Activated CD4-positive, alpha-beta T cell treated with anti-CD3 and anti-CD28 coated beads, Interleukin-2, amount 10 ng/mL, durations not matched to agents 24 days and 14 days (primary cell): ENCODE measurements around the gene HERC2. TPM values are rescaled to one million over a fixed set of nuclear protein-coding genes. Genes with fewer than 3 reads are reported as not detected.
"Not testable (repeated sequence)": the region's sequence is repeated elsewhere in the genome, so short reads cannot be mapped to it uniquely, and the experiment has no call there.

Source experiments
- DNase-seq: peaks from one replicate; pipeline ENCODE4 v3.0.0; 2022
- H3K27ac Mint-ChIP-seq: one replicate; pipeline ENCODE4 v1.8.0; 2022; ENCODE audit warnings: mild to moderate bottlenecking, mixed read lengths
- H3K27me3 Mint-ChIP-seq: one replicate; pipeline ENCODE4 v1.8.0; 2022; ENCODE audit warnings: mixed read lengths
- H3K36me3 Mint-ChIP-seq: one replicate; pipeline ENCODE4 v1.8.0; 2022; ENCODE audit warnings: low read depth, mild to moderate bottlenecking, mixed read lengths
- H3K4me1 Mint-ChIP-seq: one replicate; pipeline ENCODE4 v1.8.0; 2021; ENCODE audit warnings: mixed read lengths
- H3K4me3 Mint-ChIP-seq: one replicate; pipeline ENCODE4 v1.8.0; 2022; ENCODE audit warnings: mild to moderate bottlenecking, moderate library complexity, mixed read lengths
- H3K9me3 Mint-ChIP-seq: one replicate; pipeline ENCODE4 v1.8.0; 2021; ENCODE audit warnings: mixed read lengths
- intact Hi-C: fragments of 100-400 bp; cut with micrococcal nuclease; formaldehyde crosslinking; loops from one replicate; pipeline ENCODE4 v1.15.1; 2023
- total RNA-seq: library from RNA; stranded (reverse); gene quantifications from 2 replicates; pipeline ENCODE4 v1.2.3, GENCODE V29; 2022

Gene HERC2
- total RNA-seq, 1 donor from 2014 or later = 43.8 TPM

DNA sequence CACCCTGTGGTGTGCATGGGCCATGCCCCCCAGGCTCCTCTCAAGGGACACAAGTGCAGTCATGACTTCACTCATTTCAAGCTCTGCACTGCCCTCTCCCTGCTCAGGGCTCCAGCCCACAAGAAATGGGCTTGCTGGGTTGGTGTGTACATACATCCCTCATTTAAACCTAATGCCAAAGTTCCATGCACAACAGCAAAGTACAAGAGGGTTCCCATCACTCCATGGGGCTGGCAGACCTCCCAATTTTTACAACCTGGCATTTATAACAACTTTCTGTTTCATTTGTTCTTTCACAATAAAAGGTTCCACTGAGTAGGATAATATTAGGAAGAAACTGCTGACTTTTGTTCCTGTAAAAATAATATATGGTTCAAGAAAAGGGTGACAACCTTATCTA is 54.3 kb downstream of the HERC2 start:
- Mint-ChIP-seq H3K9me3 (no peaks in the 10 kb centered on the region), H3K4me3 (no peak overlapping the region), H3K27me3 (no peaks in the 10 kb centered on the region), H3K4me1 (no peaks in the 10 kb centered on the region), H3K36me3 (peaks cover 49% of the 10 kb centered on the region), H3K27ac (no peak overlapping the region)
- no peak for DNase-seq
- intact Hi-C loops = no loop called here

DNA sequence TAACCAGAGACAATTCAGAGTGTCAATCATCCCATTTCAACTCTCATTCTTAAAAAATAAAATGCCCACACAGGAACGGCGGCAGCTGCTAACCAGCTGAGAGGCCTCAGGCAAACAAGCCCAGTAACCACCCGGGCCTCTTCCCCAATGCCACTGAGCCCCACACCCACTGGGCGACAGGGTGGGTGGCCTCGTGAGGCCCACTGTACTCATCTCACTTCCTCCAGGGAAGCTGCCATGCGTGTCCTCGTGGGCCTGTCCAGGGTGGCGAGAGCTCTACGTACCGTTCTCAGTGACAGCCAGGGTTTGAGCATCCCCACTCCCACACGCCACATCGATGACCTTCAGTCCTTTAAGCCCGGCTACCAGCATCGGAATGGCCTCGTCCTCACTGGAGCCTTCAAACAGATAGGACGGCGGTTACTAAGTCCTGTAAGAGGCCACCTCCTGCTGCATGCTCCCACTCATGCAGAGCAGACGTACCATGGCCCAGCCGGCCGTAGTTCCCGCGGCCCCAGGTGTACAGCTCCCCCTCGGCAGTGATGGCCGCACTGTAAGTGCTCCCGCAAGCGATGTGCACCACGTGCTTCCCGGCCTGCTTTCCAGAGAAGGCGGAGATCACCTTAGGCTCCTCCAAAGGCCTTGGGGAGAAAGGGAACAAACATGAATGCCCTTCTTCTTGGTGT is 56.5 kb downstream of the HERC2 start:
- Mint-ChIP-seq H3K27ac (no peak overlapping the region), H3K4me1 (peaks cover 4% of the 10 kb centered on the region), H3K36me3 (peaks cover 45% of the 10 kb centered on the region), H3K9me3 (no peaks in the 10 kb centered on the region), H3K27me3 (no peaks in the 10 kb centered on the region), H3K4me3 (no peak overlapping the region)
- intact Hi-C loops = no loop called here
- no peak for DNase-seq

DNA sequence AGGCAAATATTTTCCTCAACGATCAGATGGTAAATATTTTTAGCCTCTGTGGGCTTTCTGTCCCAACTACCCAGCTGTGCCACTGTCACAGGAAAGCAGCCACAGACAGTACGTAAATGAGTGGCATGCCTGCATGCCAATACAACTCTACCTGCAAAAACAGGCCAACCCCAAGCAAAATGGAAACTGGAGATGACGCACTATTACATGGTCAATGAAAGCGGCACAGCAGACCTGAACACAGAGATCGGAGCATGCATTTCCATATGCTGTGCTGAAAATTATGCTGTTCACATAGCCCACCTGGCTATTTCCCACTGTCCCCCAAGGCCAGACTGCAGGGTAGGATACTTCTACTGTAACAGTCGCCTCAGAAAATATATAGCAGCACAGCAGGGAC is 57.8 kb downstream of the HERC2 start:
- no peak overlapping the region for H3K4me3 Mint-ChIP-seq
- intact Hi-C loops = no loop called here
- H3K27ac Mint-ChIP-seq = no peak overlapping the region
- no peak for DNase-seq
- H3K27me3 Mint-ChIP-seq = no peaks in the 10 kb centered on the region
- no peaks in the 10 kb centered on the region for H3K9me3 Mint-ChIP-seq
- H3K4me1 Mint-ChIP-seq = peaks cover 7% of the 10 kb centered on the region
- H3K36me3 Mint-ChIP-seq = peaks cover 44% of the 10 kb centered on the region

DNA sequence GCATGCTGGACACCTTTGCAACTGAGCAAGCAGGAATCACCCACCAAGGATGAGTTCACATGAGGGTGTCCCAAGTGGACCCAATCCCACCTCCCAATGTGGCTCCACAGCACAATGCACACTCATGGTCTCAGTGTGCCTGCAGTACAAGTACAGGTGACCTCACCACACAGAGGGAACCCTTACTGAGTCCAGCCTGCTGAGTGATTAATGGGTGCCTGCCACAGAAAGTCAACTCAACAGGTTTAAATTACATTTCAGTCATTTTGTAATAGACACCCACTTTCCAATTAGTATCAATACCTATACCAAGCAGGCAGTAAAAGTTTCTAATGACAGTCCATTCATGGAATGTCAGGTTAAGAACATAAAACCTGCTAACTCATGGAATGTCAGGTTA is 59.5 kb downstream of the HERC2 start:
- Mint-ChIP-seq H3K4me3 (no peak overlapping the region), H3K36me3 (peaks cover 28% of the 10 kb centered on the region), H3K4me1 (peaks cover 7% of the 10 kb centered on the region), H3K27me3 (no peaks in the 10 kb centered on the region), H3K27ac (no peak overlapping the region), H3K9me3 (no peaks in the 10 kb centered on the region)
- intact Hi-C loops = no loop called here
- no peak for DNase-seq

DNA sequence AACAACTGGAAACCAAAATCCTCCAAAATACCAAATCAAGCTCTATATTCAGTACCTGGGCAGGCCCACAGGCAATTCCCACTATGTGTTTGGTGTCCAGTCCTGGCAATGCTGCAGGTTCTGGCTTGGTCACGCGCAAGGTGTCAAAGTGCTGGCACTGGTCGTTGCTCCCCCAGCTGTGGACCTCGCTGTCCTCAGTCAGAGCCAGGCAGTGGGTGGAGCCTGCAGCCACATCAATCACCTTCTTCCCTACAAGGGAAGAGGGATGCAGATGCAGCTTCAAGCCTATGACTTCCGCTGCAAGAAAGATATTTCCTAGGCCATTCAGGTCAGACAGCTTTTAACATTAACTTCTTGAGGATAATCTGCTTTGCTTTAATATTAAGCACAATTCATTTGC is 61.3 kb downstream of the HERC2 start:
- H3K4me3 Mint-ChIP-seq = no peak overlapping the region
- no peaks in the 10 kb centered on the region for H3K27me3 Mint-ChIP-seq
- no peak overlapping the region for H3K27ac Mint-ChIP-seq
- H3K36me3 Mint-ChIP-seq = peaks cover 21% of the 10 kb centered on the region
- H3K9me3 Mint-ChIP-seq = no peaks in the 10 kb centered on the region
- peaks cover 7% of the 10 kb centered on the region for H3K4me1 Mint-ChIP-seq
- intact Hi-C loops = no loop called here
- DNase-seq = no peak

DNA sequence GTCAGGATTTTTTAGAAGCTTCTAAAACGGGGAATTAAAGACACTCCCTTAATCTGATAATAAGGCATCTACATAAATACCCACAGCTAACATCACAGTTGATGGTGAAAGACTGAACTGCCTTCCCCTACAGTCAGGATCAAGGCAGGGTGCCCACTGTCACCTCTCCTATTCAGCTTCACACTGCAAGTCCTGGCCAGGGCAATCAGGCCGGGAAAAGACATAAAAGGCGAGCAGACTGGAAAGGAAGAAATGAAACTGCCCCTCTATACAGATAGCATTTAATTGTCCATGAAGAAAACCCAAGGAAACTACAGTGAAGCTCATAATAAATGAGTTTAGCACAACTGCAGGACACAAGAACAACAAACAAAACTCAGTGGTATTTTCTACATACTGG is 61.7 kb downstream of the HERC2 start:
- Mint-ChIP-seq H3K9me3 (no peaks in the 10 kb centered on the region), H3K4me3 (no peak overlapping the region), H3K4me1 (peaks cover 7% of the 10 kb centered on the region), H3K27me3 (no peaks in the 10 kb centered on the region), H3K36me3 (peaks cover 20% of the 10 kb centered on the region), H3K27ac (no peak overlapping the region)
- no peak for DNase-seq
- intact Hi-C loops = no loop called here

DNA sequence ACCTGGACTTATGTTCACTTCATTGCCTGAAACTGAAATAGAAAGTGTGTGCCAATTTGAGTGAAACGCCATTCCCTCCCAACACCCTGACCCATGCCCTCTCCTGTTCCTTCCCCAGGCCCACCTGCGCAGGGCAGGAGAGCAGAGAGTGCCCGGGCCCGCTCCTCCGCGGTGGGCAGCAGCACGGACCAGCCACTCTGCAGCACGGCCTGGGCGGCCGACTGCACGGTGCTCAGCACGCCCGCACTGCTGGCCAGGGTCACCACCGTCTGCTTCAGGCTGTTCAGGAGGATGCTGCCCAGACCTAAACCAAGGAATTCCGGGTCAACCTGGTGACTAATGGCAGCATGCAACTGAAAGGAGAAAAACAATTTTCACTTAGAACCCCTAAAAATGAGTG is 66.0 kb downstream of the HERC2 start:
- Mint-ChIP-seq H3K9me3 (no peaks in the 10 kb centered on the region), H3K4me3 (no peak overlapping the region), H3K36me3 (peaks cover 28% of the 10 kb centered on the region), H3K27ac (no peak overlapping the region), H3K4me1 (peaks cover 5% of the 10 kb centered on the region), H3K27me3 (no peaks in the 10 kb centered on the region)
- intact Hi-C loops = no loop called here
- DNase-seq = no peak

DNA sequence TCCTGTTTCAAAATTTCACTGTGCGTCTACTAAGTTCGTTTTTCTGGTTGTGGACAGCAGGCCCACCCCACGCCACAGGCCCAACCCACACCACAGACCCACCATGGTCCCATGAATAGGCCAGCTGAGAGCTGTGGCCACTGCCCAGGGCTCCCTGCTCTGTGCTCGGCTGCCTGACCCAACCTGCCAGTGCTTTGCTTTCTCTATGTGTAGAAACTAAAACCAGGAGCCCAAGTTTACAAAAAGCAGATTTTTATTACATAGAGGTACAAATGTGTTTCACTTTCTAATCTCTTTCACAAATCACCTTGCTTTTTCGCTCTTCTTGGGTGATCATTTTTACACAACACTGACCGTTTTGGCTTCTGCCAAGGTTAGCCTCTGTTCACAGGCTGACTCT is 69.1 kb downstream of the HERC2 start:
- Mint-ChIP-seq H3K4me1 (no peaks in the 10 kb centered on the region), H3K27me3 (no peaks in the 10 kb centered on the region), H3K36me3 (peaks cover 38% of the 10 kb centered on the region), H3K27ac (no peak overlapping the region), H3K9me3 (no peaks in the 10 kb centered on the region), H3K4me3 (no peak overlapping the region)
- DNase-seq = no peak
- intact Hi-C loops = no loop called here

DNA sequence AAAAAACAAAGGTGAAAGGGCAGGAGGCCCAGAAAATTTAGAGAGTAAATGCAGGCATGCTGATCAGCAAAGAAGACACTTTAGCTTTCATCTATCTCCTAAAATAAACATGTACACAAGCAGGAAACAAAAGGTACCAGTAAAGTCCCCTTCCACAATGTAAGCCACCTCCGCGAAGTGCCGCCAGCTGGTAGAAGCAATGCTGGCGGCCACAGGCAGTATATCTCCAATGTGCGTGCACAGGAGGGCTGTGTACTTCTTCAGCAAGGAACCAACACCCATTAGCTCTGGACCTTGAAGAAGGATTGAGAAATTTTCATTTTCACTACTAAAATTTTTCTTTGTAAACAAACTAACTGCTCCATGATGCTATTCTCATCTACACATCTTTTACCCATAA is 75.4 kb downstream of the HERC2 start:
- DNase-seq = no peak
- Mint-ChIP-seq H3K27ac (no peak overlapping the region), H3K4me3 (no peak overlapping the region), H3K36me3 (peaks cover 50% of the 10 kb centered on the region), H3K4me1 (no peaks in the 10 kb centered on the region), H3K27me3 (no peaks in the 10 kb centered on the region), H3K9me3 (peaks cover 4% of the 10 kb centered on the region)
- intact Hi-C loops = no loop called here

DNA sequence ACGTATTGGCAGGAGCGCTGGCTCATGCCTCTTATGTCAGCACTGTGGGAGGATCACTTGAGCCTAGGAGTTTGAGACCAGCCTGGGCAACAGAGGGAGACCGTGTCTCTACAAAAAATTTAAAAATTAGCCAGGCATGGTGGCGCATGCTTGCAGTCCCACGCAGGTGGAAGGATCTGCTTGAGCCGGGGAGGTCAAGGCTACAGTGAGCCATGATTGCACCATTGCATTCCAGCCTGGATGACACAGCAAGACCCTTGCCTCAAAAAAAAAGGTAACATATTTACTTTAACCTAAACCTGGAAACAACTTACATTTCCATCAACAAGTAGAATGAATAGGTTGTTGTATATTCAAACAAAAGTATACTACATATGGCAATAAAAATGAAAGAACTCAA is 78.1 kb downstream of the HERC2 start:
- Mint-ChIP-seq H3K9me3 (peaks cover 4% of the 10 kb centered on the region), H3K4me1 (no peaks in the 10 kb centered on the region), H3K27ac (no peak overlapping the region), H3K4me3 (no peak overlapping the region), H3K27me3 (no peaks in the 10 kb centered on the region), H3K36me3 (peaks cover 49% of the 10 kb centered on the region)
- intact Hi-C loops = no loop called here
- DNase-seq = no peak

DNA sequence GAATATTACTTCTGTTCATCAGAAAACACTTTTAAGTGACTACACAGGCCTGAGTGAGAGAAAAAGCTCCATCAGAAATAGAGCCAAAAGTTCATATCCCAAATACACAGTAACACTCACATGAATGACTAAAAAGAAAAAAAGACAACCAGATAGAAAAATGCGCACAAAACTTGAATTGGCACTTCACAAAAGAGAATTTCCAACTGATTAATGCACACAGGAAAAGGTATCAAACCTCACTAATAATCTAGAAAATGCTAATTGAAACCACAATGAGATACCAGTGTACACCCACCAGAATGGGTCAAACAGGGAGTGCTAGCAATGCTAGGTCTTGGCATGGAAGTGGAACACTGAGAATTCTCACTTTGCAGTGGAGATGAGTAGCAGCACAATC is 78.6 kb downstream of the HERC2 start:
- Mint-ChIP-seq H3K27ac (no peak overlapping the region), H3K9me3 (peaks cover 4% of the 10 kb centered on the region), H3K27me3 (no peaks in the 10 kb centered on the region), H3K36me3 (peaks cover 45% of the 10 kb centered on the region), H3K4me3 (no peak overlapping the region), H3K4me1 (peaks cover 2% of the 10 kb centered on the region)
- no peak for DNase-seq
- intact Hi-C loops = no loop called here

DNA sequence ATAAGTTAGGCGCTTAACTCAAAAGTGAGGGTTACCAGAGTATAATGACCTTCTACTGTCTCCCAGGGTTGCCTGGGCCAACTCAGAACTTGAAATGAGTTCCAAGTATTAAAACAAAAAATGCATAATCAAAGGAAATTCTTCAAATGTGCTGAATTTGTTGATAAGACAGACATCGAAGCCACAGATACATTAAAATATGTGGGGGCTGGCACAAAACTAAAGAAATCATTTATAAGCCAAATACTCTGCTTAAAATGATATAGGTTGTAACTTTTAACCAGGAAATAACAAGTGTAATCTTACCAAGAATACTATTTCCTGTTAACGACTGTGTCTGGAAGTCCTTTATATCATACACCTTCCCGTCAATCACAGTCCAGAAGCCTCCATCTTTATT is 83.7 kb downstream of the HERC2 start:
- H3K27ac Mint-ChIP-seq, intact Hi-C loops, H3K4me3 Mint-ChIP-seq, H3K4me1 Mint-ChIP-seq, DNase-seq, H3K27me3 Mint-ChIP-seq, H3K9me3 Mint-ChIP-seq: not testable (repeated sequence)
- peaks cover 29% of the 10 kb centered on the region for H3K36me3 Mint-ChIP-seq

DNA sequence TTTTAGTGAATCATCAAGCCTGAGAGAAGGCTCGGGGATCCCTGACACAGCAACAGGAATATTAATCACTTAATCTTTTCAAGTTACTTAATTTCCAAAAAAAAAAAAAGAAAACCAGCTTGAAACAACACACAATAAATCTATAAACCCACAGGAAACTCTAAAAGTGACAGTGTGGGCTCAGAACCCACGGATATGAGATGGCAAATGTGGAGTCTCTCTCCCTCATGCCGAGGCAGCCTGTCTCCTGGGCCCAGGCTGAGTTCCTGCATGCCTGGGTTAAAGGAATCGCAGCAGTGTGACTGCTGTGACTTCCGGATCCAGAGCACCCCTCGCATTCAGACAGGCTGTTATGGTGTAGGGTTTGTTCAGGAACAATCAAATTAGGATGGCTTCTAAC is 90.2 kb downstream of the HERC2 start:
- not testable (repeated sequence) for H3K9me3 Mint-ChIP-seq

DNA sequence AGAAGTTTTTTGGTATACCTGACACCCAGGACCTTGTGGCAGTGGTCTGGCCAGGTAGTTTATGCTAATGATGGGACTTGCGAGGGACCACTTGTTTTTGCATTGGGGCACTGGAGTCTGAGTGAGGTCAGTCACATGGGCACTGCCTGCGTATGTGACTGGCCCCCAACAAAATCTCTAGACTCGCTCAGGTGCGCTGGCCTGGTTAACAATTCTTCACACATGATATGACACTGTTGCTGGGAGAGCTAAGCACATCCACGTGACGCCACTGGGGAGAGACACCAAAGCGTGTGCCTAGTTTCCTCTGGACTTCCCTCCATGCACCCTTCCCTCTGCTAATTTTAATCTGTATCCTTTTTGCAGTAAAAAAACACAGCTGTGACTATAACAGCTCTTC is 90.6 kb downstream of the HERC2 start:
- DNase-seq, H3K4me3 Mint-ChIP-seq, H3K9me3 Mint-ChIP-seq, H3K4me1 Mint-ChIP-seq, intact Hi-C loops, H3K27me3 Mint-ChIP-seq, H3K27ac Mint-ChIP-seq: not testable (repeated sequence)
- H3K36me3 Mint-ChIP-seq = peaks cover 24% of the 10 kb centered on the region

More for the DNA sequence above, 90.2 kb downstream of the HERC2 start:
- H3K27ac Mint-ChIP-seq, H3K27me3 Mint-ChIP-seq, H3K4me3 Mint-ChIP-seq, intact Hi-C loops, H3K4me1 Mint-ChIP-seq, DNase-seq: not testable (repeated sequence)
- peaks cover 21% of the 10 kb centered on the region for H3K36me3 Mint-ChIP-seq

DNA sequence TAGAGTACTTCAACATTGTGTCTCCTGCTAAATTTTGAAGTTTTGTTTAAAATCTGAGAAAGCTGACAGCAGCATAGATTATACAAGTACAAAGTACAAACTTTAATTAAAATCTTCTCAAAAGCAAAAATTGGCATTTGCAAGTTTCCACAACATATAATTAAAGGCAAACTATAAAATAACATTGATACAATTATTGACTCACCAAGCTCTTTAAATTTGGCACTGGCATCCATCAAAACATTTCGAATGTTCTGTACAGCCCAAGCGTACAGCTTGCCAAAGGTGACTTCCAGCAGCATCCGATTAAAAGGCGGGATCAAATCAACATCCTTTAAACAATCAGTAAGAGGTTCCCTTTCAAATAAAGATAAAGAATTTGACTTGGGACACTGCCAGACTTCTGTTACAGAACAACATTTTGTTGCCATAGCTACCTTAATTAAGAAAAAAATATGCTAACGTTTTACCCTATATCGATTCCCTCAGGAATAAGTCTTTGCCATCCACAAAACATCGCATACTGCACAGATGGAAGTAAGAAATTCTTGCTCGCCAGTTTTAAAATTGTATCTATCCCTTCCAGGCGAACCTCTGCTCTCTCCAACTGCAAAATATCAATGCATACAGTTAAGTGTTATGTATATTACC is 92.9 kb downstream of the HERC2 start:
- H3K4me3 Mint-ChIP-seq, DNase-seq, H3K4me1 Mint-ChIP-seq, intact Hi-C loops, H3K27me3 Mint-ChIP-seq, H3K27ac Mint-ChIP-seq, H3K9me3 Mint-ChIP-seq: not testable (repeated sequence)
- H3K36me3 Mint-ChIP-seq = peaks cover 26% of the 10 kb centered on the region
